OCI-LY7 (cell line): ENCODE measurements around the gene MAP7D1. TPM values are rescaled to one million over a fixed set of nuclear protein-coding genes. Genes with fewer than 3 reads are reported as not detected.

Source experiments
- BruUV-seq: library from RNA; stranded (reverse); fragments of 400-500 nt; replicated peaks from 2 replicates; lab custom pipeline; 2021; lab: Mats Ljungman, UMichigan
- CTCF ChIA-PET: fragments of 300-600 bp; sonication (Branson Sonifier 250); formaldehyde crosslinking; loops from one replicate; lab custom pipeline; 2022; ENCODE audit warnings: antibody characterized with exemption; ENCODE audit not compliant: unreplicated experiment; lab: Charles Lee
- POLR2A ChIA-PET: fragments of 300-600 bp; sonication (Branson Sonifier 250); formaldehyde crosslinking; loops from one replicate; lab custom pipeline; 2022; ENCODE audit warnings: antibody characterized with exemption; lab: Charles Lee
- DNase-seq: peaks from one replicate; pipeline ENCODE4 v3.0.0-alpha.2; 2015; ENCODE audit warnings: low spot score
- H2AFZ ChIP-seq: fragments of 200-600 bp; sonication (generic), shearing (Covaris generic); 2 replicates; pipeline ENCODE4 v1.6.1; 2014; ENCODE audit warnings: mild to moderate bottlenecking, antibody characterized with exemption, low read length, moderate library complexity
- H3K27ac ChIP-seq: fragments of 200-600 bp; sonication (generic); 2 replicates; pipeline ENCODE4 v1.5.1; 2014; ENCODE audit warnings: mixed run types, low read depth, mild to moderate bottlenecking, moderate library complexity, low read length, inconsistent platforms; ENCODE audit not compliant: poor library complexity, severe bottlenecking
- H3K36me3 ChIP-seq: fragments of 200-600 bp; sonication (generic); 2 replicates; pipeline ENCODE4 v1.6.1; 2014; ENCODE audit warnings: mild to moderate bottlenecking, antibody characterized with exemption, low read length, moderate library complexity, mixed read lengths; ENCODE audit not compliant: insufficient read depth
- H3K4me1 ChIP-seq: fragments of 200-600 bp; sonication (generic); 2 replicates; pipeline ENCODE4 v1.5.1; 2014; ENCODE audit warnings: mild to moderate bottlenecking, low read length; ENCODE audit not compliant: insufficient read depth, poor library complexity, severe bottlenecking
- H3K4me2 ChIP-seq: fragments of 200-600 bp; sonication (generic); 2 replicates; pipeline ENCODE4 v1.6.1; 2014; ENCODE audit warnings: mild to moderate bottlenecking, low read length
- H3K4me3 ChIP-seq: fragments of 200-600 bp; sonication (generic); 2 replicates; pipeline ENCODE4 v1.5.1; 2014; ENCODE audit warnings: mild to moderate bottlenecking, low read depth, low read length; ENCODE audit not compliant: poor library complexity, severe bottlenecking
- H3K79me2 ChIP-seq: fragments of 200-600 bp; sonication (generic); 2 replicates; pipeline ENCODE4 v1.6.1; 2016; ENCODE audit warnings: low read depth, mild to moderate bottlenecking, low read length, moderate library complexity, mixed read lengths; ENCODE audit not compliant: insufficient read depth
- H3K9me2 ChIP-seq: fragments of 200-600 bp; sonication (generic); 2 replicates; pipeline ENCODE4 v1.6.1; 2016; ENCODE audit warnings: mild to moderate bottlenecking, low read length, mixed read lengths; ENCODE audit not compliant: insufficient read depth
- H3K9me3 ChIP-seq: fragments of 200-600 bp; sonication (generic); 2 replicates; pipeline ENCODE4 v1.6.1; 2014; ENCODE audit warnings: mild to moderate bottlenecking, mixed run types, low read length, mixed read lengths
- H4K20me1 ChIP-seq: fragments of 200-600 bp; sonication (generic); 2 replicates; pipeline ENCODE4 v1.6.1; 2014; ENCODE audit warnings: mild to moderate bottlenecking, antibody characterized with exemption, low read length, moderate library complexity, mixed read lengths; ENCODE audit not compliant: insufficient read depth
- EZH2phosphoT487 ChIP-seq: fragments of 200-600 bp; sonication (generic); IDR thresholded peaks from 2 replicates; pipeline ENCODE4 v1.6.1; 2018; ENCODE audit warnings: low read depth, borderline replicate concordance, mild to moderate bottlenecking, mixed run types, antibody characterized with exemption, low read length, moderate library complexity, mixed read lengths
- intact Hi-C: fragments of 100-400 bp; cut with micrococcal nuclease; formaldehyde crosslinking; loops from one replicate; pipeline ENCODE4 v1.10.0; 2022; ENCODE audit not compliant: unreplicated experiment
- total RNA-seq, 2 experiments: library from RNA; depleted of rRNA in 1 of 2; stranded (reverse); fragments of >200 nt in 1 of 2; shearing (Covaris generic) in 1 of 2; gene quantifications; 2 replicates each; pipeline ENCODE4 v1.2.3, GENCODE V29; 2014 to 2022
- TF ChIP-seq, protein P1 (sequence below): fragments of 200-600 bp; sonication (generic); conservative IDR thresholded peaks from 2 replicates; pipeline ENCODE4 v1.5.1; 2014; ENCODE audit warnings: mild to moderate bottlenecking, antibody characterized with exemption, low read length, moderate library complexity, mixed read lengths

The MAP7D1 gene
- total RNA-seq, 2 experiments from 2014 or later = 61.2 to 101 TPM

DNA sequence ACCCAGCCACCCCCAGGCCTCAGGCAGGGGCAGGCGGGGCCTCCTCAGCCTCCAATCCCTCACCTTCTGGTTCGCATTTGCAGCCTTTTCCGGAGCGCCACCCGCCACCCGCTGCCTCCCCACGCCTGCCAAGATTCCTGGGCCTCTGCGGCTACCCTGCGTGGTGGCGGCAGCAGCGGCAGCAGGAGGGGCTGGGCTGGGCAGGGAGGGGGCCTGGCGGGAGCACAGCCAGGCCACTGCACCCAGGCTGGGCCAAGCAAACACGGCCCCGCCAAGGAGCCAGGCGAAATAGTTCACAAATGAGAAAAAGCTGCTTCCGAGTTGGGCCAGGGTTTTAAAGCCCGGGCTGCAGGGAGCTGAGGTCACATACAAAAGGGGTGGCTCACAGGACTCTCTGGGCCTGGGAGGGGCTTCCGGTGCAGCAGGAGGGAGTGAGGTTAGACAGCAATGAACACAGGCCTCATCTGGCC is 40.7 kb upstream of the MAP7D1 start:
- no TSS peak for BruUV-seq
- Histone ChIP-seq H3K79me2 (no peaks in the 10 kb centered on the region), H3K36me3 (no peaks in the 10 kb centered on the region), H3K9me3 (no peaks in the 10 kb centered on the region), H3K4me3 (no peak overlapping the region), H3K27ac (no peak overlapping the region), H2AFZ (no peak overlapping the region), H4K20me1 (no peaks in the 10 kb centered on the region), H3K4me1 (no peaks in the 10 kb centered on the region), H3K4me2 (no peak overlapping the region), H3K9me2 (no peaks in the 10 kb centered on the region)
- intact Hi-C loops = no loop called here
- ChIA-PET POLR2A (no interaction called here), CTCF (no interaction called here)
- no peak for DNase-seq
- TF ChIP-seq EZH2phosphoT487 = no peak
- TF ChIP-seq, protein P1, sequence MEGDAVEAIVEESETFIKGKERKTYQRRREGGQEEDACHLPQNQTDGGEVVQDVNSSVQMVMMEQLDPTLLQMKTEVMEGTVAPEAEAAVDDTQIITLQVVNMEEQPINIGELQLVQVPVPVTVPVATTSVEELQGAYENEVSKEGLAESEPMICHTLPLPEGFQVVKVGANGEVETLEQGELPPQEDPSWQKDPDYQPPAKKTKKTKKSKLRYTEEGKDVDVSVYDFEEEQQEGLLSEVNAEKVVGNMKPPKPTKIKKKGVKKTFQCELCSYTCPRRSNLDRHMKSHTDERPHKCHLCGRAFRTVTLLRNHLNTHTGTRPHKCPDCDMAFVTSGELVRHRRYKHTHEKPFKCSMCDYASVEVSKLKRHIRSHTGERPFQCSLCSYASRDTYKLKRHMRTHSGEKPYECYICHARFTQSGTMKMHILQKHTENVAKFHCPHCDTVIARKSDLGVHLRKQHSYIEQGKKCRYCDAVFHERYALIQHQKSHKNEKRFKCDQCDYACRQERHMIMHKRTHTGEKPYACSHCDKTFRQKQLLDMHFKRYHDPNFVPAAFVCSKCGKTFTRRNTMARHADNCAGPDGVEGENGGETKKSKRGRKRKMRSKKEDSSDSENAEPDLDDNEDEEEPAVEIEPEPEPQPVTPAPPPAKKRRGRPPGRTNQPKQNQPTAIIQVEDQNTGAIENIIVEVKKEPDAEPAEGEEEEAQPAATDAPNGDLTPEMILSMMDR = no peak

DNA sequence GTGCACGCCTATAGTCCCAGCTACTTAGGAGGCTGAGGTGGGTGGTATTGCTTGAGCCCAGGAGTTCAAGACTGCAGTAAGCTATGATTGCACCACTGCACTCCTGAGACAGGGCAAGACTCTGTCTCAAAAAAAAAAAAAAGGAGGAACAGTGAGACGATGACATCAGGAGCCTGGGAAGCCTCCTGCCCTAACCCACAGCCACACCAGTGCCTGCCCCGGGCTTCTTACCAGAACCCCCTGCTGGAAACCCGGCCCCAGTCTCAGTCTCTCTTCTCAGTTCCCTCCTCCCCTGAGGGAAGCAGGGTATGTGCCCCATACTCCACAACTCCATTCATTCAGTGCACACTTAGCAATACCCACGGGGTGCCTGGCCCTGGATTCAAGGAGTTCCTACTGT is 40.0 kb upstream of the MAP7D1 start:
- Histone ChIP-seq H3K9me2 (no peaks in the 10 kb centered on the region), H3K4me2 (no peak overlapping the region), H2AFZ (no peak overlapping the region), H3K27ac (no peak overlapping the region), H3K4me3 (no peak overlapping the region), H3K36me3 (no peaks in the 10 kb centered on the region), H3K9me3 (no peaks in the 10 kb centered on the region), H4K20me1 (no peaks in the 10 kb centered on the region), H3K79me2 (no peaks in the 10 kb centered on the region), H3K4me1 (no peaks in the 10 kb centered on the region)
- no peak for DNase-seq
- TF ChIP-seq EZH2phosphoT487 = no peak
- TF ChIP-seq, protein P1 = no peak
- intact Hi-C loops = no loop called here
- CTCF ChIA-PET = no interaction called here
- POLR2A ChIA-PET = no interaction called here
- BruUV-seq = no TSS peak

DNA sequence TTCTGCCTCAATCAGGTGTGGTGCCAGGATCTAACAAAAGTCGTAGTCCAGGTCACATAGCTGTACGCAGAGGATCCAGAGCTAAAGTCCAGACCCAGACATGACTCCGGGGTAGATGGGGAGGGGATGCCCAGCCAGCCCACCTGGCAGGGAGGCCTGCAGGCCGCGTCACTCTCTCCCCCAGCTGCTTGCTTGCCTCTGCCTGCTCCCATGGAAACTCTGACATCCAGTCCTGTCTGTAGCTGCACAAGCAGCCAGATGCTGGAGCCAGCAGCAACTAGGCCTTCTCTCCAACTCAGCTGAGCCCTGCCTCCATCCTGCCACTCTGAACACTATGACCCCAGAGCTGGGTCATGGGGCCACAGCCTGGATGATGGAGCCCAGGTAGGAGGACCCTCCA is 39.1 kb upstream of the MAP7D1 start:
- ChIA-PET POLR2A (no interaction called here), CTCF (no interaction called here)
- no peak overlapping the region for H3K27ac ChIP-seq
- H2AFZ ChIP-seq = no peak overlapping the region
- TF ChIP-seq EZH2phosphoT487 = no peak
- TF ChIP-seq, protein P1 = no peak
- no peaks in the 10 kb centered on the region for H3K36me3 ChIP-seq
- H3K4me2 ChIP-seq = no peak overlapping the region
- no peak for DNase-seq
- no peaks in the 10 kb centered on the region for H3K9me3 ChIP-seq
- no peaks in the 10 kb centered on the region for H3K4me1 ChIP-seq
- H3K9me2 ChIP-seq = no peaks in the 10 kb centered on the region
- BruUV-seq = no TSS peak
- no peaks in the 10 kb centered on the region for H4K20me1 ChIP-seq
- H3K79me2 ChIP-seq = no peaks in the 10 kb centered on the region
- H3K4me3 ChIP-seq = no peak overlapping the region
- intact Hi-C loops = no loop called here
